Astrocyte (in vitro differentiated cells and primary cell): ENCODE results near the gene WWTR1.

Experiments used
- CTCF ChIP-seq: IDR thresholded peaks from 2 replicates; pipeline ENCODE4 v1.5.1; 2011; ENCODE audit warnings: low read depth, mild to moderate bottlenecking, inconsistent platforms, low read length, moderate library complexity; ENCODE audit not compliant: insufficient read depth
- EZH2 ChIP-seq: IDR thresholded peaks from 2 replicates; pipeline ENCODE4 v1.6.1; 2012; ENCODE audit warnings: mild to moderate bottlenecking, low read length, inconsistent platforms; ENCODE audit not compliant: insufficient read depth

GRCh38 chr3:149535333-149535685 is 122.5 kb downstream of the WWTR1 start:
- TF ChIP-seq CTCF (no peak), EZH2 (no peak)
